Effector CD4-positive, alpha-beta T cell (primary cell): ENCODE results near the gene BUB1B.

Experiments
- DNase-seq: peaks from one replicate; pipeline ENCODE4 v3.0.0-alpha.2; 2020

The BUB1B gene

DNA sequence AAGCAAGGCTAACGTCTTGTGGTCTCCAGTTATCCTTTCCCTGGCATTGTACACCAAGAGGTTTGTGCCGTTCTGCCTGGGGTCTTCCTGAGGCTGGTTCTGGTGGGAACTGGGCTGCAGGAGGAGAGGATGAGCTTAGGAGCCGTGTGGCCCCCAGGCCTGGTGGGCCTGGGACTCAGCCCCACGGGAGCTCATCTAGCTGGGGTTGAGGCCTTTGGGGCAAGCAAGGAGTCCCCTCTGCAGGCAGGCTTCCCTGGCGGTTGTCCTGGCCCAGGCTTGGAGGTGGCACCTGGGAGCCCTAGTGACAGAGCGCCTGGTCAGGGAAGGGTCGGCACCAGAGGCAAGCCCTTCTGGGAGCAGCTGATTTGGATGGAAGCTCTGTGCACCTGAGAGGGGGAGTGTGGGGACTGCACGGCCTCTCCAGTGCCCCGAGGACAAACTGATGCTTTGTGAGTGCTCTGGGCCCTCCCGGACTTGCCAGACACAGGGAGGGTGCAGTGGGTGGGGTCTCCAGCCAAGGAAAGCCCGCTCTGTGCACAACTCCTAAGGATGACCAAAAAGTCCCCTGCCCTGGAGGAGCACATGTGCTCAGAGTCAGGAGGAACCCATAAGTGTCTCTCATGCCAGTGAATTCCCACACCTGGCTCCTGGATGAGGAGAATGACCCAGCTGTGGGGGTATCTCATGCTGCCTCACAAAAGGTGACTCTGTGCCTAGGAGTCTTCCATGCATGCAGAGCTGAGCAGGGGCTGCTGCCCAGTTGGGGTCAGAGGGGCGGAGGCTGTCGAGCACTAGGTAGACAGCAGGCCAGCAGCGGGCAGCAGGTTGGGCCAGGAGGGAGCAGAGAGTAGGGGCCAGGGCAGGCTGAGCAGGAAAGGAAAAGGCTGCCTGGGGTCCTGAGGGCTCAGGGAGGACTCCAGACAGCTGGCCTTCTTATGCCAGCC lies 80.7 kb downstream of the BUB1B start:
- no peak for DNase-seq

DNA sequence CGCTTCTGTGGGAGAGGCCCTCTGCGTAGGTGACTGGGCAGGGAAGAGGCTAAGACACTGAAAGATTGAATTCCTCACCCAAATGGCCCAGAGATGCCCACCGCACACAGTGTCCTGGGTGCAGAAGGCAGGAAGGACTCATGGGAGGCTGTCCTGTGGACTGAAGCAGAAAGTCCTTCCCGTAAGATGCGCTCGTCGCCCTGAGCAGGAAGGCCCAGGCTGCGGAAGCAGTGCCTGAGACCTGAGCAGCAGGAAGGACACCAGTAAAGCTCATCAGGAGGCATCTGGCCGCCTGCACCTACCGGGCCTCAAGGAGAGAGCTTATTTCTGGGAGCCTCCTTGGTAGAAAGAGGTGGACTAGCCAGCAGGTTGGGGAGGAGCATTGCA lies 81.3 kb downstream of the BUB1B start:
- DNase-seq, result no peak

DNA sequence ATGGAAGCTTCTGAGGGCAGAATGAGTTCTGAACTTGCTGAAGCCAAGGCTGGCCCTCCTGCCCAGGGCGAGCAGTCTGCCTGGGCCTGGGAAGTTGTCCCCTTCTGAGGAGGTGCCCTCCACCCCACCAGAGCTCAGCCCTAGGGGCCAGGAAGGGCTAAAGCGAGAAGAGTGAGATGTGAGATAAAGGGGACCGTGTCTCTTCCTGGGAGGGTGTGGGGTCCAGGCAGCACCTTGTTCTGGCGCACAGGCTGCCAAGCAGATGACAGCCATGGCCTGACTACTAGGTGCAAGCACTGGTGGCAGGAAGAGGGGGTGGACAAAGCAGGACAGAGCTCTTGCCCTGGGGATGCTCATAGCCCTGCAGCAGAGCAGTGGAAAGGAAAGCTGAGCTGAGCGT lies 81.7 kb downstream of the BUB1B start:
- DNase-seq, result no peak

DNA sequence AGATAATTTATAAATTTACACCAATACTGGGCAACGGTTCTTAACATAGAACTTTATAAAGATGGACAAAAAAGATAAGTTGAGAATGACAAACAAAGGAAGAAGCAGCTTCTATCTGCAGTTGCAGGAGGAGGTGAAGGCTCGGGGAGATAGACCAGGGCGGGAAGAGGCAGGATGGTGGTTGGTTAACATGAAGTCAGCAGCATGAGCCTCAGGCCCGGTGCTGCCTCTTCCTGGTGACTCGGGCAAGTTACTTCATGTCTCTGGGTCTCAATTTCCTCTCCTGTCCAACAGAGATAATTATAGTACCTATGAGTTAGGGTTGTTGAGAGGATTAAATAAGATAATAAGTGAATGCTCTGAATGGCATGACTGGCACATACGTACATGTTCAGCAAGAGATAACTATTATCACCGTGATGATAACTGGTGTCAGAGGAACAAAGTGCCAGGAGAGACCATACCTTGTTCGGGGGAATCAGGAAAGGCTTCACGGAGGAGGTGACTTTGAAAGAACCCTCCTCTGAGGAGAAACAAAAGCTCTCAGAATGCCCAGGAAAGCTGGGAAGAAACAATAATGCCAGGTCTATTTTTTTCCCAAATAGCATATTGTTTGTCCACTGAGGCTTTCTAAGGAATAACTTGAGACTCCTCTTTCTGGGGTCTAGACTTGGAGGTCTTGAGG lies 82.4 kb downstream of the BUB1B start:
- DNase-seq, result no peak

DNA sequence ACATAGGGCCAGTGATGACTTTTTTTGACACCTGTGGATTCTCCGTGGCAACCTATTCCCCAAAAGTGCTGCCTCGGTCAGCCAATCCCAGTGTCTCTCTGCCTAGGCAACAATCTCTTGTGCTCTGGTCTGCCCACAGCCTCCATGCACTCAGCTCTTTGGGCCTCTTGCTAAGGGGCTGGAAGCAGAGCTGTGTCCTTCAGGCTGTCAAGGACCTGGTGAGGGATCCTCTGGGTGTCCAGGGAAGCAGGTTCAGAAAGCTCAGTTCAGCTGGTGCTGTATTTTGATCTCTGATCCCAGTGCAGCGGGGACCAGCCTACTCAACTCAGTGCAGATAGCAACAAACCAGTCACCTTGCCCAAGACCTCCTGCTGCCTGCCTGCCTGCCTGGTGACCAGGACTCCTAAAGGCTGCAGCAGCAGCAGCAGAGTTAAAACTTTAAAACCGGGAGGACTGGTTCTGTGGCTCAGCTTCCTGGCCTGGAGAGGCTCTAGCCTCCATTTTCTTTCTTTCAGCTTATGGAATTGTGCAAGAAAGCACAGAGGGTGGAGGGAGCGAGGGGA lies 84.2 kb downstream of the BUB1B start:
- no peak for DNase-seq

DNA sequence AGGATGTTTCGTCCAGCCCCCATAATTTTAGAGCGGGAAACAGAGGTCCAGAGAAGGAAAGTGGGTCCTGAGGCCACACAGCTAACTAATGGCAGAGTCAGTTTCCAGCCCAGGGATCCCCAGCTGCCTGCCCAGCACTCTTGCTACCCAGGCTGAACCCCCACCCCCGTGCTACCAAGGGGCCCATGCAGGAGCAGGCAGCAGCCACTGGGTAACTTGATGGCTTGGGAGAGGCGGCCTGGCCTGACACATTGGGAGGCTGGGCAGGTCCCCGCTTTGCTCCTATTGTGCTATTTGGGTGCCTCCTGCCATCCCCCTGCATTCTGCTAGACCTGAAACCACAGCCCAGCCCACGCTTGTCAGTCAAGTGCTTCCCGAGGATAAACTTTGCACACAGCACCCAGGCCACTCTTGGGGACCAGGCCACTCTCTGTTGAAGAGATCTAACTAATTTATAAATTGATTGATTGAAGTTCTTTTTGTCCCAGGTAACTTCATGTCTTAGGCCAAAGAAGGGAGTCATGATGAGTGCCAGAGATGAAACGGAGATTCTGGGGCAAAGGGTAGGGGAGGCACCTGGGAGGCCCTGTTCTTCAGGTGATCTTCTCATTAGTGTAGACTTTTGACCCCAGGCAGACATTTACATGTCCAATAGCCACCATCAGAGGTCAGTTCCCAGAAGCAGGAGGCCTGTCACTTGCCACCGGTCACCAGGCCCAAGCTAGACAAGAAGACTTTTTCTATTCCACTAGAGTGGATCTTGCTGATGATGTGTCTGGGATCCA lies 85.0 kb downstream of the BUB1B start:
- no peak for DNase-seq

DNA sequence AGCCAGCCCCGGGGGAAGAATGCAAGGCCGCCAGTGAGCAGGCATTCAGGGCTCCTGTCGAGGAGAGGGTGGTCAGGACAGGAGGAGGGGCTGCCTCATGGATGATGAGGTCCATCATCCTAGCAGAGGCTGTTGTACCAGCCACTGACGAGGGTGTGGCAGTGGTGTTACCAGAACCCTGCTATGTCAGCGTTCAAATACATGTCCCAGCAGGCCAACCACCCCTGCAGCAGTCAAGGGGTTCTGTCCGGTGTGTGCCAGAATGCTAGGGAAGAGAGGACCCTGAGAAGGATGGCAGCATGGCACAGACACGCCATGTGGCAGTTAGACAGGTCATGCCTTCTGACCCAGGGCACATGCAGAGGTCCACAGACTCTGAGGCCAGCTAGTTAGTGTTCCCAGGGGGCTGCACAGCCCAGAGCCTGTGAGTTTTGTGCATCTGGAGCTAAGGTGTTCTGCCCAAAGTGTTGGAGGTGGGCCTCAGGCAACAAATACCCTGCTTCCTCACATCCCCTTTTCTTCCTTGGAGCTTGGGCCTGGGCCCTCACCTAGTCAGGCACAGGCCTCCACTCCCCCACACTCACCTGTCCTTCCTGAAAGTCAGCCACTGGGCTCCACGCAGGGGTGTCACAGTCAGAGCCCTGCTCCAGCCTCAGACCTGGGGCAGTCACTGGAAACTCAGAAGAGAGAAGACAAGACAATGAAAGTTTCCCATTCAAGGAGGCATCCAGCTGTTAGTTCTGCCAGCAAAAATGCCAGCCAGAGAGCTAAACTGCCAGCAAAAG lies 85.8 kb downstream of the BUB1B start:
- DNase-seq, result no peak

DNA sequence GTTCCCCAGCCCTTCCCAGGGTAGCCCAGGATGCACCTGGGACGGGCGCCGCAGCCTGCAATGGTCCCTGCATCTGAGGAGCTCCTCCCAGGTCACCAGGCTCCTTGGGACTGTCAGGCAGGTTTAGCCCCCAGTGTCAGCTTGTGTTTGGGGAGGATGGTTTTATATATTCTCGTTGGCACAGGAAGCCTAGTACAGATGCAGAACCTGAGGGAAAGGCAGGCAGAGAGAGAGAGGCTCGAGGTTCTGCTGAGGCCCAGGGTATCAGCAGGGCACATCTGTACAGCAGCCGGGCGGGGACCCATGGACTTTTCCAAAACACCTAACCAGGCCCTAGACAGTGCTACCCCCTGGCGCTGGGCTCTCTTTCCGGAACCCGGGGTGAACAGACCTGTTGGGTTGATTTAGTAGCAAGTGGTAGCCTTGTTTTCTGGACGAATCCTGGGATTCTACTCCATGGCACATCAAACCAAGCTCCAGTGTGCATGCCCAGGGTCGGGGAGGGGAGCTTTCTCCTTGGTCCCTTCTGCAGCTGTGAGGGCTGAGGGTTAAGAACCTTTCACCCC lies 86.6 kb downstream of the BUB1B start:
- no peak for DNase-seq

DNA sequence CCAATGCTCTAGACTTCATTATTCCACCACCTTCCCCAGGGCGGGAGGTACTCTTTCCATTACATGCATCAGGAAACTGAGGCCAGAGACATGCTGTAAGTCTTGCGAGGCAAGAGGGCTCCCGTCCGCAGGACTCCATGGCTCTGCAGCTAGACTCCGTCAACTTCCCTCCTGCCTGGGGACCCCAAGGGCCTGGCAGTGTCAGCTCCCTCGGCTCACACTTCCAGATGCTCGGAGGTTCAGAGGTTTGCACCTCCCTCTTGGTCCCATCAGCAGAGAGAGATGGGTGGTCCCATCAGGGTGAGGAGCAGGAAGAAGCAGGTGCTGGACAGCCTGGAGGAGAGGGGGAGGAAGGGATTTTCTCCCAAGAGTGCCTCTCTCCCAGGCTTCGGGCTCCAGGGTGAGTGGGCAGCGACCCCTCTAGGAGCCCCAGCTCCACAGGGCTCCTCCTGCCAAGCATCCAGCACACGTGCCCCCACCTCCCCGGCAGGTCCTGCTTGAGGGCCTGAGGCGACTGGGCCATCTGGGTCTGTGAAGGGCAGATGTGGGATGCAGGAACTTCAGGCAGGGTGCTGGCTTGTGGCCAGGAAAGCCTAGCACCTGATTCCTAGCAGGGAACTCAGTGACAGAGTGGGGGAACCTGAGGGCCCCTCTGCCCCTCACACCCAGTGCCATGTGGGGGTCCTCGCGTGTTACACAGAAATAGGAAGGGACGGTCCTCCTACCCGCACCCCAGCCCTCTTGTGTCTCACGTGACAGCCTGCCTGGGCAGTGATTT lies 87.3 kb downstream of the BUB1B start:
- no peak for DNase-seq

DNA sequence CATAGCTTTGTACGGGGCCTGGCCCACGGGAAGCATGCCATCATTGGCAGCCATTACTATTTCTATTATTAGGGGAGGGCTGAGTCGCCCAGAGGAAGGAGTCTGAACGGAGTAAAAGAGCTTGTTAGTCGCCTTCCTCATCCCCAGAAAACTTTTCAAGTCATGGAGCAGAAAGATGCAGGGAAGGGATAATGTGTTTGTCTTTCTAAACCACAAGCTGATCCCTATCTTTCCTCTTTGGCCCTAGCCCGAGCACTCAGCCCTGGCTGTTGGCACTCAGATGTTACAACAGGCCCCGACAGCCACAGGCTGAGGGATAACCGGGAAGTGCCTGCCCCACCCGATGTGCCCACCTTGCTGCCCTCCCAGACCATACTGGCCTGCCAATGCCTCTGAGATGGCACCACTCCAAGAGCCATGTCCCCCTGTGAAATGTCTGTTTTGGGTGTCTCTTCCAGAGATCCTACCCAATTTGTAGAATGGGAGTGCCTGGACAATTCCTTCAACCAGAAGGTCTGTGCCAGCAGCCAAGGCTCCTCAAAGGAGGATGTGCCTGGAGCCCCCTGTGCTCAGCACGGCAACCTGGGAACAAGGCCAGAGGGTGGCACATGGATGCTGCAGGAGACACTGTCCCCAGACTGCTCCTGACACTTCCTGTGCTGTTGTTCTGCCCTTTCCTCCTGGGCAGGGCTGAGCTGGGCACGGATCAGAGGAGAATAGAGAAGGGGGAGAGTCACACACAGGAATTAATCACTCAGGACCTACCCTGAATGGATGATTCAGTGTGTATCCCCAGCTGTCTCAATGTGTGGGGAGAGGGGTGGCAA lies 88.8 kb downstream of the BUB1B start:
- DNase-seq, result no peak

DNA sequence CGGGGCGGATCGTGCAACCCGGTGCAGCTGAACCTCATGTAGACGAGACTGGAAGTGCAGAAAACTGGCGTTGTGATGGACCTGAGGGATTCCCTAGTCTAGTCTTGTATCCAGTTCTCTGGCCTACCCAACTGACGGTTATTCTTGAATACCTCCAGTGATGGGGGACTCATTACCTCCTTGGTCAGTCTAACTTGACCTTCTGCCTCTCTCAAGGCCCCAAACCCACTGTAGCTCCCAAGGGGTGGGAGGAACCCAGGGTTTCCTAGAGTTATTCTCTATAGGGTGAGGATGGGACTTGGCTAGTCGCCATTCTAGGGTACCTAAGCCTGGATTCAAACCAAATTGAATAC lies 89.4 kb downstream of the BUB1B start:
- no peak for DNase-seq

DNA sequence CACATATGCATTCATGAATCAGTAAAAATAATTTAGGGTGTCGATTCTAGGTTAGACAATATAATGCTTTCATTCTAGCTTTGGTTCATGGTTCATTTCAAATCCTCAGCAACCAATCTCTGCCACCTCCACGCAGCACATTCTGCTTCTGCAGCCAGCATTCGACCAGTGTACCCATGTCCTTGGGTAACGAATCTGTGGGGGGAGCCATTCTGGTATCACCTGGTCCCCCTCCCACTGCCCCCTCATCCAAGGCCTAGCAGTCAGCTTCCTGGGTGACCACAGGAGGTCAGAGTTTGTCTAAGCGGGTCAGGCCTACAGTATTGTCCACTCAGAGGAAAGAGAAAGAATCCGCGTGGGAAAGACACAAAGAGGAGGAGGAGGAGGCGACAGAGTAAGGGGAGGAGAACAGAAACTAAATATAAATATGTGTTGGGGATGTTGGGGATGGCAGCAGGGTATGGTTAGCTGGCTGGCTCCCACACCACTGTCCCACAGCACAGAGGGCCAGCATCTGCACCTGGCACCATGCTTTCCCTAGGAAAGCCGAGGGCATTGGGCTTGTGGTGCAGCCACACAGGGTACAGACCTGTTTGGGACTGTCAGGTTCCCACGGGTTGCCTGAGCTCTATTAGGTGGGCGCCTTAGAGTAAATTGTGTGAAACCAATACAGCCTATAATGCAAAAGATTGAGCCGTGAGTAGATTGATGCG lies 90.1 kb downstream of the BUB1B start:
- DNase-seq, result no peak

DNA sequence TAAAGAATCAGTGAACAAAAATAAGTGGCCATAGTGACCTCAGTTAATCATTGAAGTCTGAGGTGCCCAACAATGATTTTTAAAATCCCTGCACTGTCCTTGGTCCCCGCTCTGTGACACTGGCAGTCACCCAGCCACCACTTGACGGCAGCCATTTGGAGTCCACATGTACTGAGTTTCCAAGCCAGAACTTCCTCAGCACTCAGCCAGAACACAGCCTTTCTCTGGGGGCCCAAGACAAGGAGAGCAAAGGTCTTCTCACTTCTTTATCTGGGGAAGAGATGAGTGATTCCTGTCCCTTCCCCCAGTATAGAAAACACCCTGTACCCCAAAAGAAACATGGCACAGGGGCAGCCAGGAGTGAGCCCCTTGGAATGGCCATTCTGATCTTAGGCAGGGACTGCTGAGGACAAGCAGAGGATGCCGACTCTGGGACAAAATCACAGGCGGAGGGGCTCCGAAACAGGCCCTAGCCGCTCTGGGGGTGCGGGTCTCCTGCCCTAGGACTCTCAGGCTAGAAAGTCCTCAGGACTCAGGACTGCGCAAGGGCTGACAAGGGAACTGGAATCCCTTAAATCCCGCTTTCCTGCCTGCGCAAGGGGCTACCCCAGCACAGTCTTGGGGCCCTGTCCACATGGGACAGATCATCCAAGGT lies 90.7 kb downstream of the BUB1B start:
- DNase-seq, result no peak

DNA sequence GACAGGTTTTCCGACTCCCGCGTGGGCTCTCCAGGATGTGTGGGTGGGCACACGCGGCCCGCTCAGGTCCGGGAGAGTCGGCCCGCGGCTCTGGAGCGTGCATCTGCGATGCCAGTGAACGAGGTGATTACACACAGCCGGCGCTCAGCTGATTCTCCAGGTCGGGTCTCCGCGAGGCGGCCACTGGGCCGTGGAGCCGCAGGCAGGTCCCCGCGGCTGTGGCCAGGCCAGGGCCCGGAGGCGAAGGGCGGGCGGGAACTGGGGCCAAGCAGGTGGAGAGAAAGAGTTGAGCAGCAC lies 91.2 kb downstream of the BUB1B start:
- DNase-seq, result no peak

DNA sequence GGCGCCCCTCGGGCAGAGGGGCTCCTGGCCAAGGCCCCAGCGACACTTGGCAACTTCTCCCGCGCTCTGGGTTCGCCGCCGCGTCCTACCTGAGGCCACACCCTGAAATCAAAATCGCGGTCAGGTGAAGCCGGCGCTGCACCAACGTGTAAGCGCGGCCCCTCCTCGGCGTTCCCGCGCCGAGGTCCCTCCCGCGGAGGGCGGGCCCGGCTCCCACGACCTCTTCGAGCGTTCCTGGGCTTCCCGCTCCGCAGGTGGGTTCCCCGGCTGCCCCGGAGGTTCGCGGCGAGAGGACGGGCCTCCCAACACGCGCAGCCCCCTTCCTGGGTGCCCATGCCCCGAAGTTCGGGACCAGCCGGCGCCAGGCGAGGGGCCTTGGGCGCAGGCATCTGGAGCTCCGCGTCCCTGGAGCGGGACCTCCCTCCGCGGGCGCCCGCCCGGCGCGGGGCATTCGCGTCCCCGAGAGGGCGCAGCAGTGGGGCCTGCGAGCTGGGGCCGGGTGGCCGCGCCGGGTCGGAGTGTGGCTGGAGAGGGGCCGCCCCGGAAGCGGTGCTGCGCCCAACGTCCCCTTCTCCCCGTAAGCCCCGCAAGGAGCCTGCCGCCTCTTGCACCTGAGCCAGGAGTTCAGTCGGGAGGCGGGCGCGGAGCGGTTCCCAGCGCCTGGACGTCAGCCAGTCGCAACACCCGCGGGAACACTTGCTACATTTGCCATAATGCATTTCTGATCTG lies 91.7 kb downstream of the BUB1B start:
- no peak for DNase-seq

DNA sequence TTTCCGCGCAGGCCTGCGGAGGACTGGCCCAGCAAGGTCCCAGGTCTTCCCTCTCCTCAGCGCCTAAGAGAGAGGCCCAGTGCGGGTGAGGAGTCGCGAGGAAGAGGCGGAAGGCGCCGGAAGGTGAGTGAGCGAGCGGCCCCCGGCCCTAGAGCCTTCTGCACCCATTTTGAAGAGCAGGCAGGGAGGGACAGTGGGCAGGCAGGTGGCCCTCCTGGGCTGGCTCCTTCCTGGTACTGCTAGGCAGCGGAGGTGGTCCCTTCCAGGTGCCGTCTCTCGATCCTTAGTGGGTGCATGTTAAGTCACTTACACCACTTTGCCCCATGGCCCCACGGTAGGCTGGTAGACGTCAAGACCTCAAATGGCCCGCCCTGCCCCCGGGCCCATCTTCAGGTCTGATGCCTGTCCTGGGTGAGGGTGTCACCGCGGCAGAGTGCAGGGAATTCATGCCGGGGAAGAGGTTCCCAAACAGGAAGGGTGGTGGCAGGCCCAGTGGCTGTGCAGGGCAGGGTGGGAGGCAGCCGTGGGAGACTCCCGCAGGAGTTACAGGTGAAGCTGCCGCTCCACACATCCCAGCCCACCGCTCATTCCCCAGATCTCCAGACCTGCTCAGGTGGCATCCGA lies 92.4 kb downstream of the BUB1B start:
- DNase-seq, result no peak

DNA sequence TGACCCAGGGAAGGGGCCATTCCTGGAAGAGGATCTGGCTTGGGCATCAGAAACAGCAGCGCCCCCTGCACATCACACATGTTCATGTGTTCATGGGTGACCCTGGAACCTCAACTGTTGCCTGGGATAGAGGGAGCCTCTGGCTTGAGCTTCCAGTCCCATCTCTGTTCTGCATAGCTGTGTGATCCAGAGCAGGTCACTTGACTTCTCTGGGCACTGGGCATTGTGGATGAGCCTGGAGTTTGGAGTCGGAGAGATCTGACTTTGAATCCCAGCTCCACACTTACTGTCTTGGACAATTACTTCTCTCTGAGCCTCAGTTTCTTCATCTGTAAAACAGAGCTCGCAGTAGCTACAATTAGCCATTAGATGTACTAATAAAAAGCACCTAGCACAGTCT lies 93.6 kb downstream of the BUB1B start:
- DNase-seq, result no peak

DNA sequence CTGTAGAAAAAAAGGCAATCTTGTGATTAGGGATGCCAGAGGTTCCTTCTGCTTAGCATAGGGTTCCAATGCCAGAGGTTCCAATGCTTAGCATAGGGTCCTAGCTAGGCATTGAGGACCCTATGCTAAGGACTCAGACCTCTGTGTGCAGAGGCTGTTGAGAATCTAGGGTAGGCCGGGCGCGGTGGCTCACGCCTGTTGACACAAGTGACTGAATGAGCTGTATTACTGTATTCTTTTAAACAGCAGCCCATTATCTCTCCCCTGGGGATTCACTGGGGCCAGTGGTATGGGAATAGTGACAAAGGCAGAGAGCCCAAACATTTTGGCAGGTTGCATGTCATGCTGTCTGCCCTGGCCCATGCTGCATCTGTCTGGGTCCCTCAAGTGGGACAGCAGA lies 94.2 kb downstream of the BUB1B start:
- DNase-seq, result no peak
